NCI-H1105 (cell line): ENCODE results near the gene INPP4B.

ENCODE experiments used
- DNase-seq: peaks from one replicate; lab custom pipeline; 2025; lab: John Stamatoyannopoulos, UW

INPP4B gene

DNA sequence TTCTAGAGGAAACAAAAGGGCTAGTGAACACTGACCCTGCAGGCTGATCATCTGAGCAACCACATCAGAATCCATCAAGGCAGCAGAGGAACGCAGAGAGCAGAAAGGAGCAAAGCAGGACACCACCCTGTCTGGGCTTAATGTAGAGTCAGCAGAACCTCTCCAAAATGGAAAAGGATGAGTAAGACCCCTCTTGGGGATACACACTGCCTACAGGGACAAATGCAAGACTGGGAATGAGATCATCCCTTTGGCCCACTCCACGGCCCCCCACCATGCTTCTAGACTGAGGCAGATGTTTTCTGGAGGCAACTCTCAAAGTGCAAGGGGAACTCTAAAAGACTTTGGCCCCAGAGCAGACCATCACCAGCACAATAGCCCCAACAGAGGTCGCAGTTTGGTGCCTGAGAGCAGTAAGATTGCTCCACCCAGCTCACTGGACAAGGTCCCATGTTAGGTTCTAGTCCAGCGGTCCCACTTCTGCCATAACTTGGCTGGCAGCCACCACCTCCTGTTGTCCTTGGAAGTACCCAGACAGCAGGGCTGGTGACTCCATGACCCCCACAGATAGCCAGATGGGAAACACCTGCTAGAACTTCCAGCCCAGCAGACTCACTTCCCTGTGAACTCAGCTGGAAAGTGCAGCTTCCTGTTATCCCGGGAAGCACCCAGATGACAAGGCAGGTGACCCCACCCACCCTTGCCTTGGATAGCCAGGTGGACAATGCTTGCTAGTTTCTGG lies 372.7 kb downstream of the INPP4B start:
- no peak for DNase-seq

DNA sequence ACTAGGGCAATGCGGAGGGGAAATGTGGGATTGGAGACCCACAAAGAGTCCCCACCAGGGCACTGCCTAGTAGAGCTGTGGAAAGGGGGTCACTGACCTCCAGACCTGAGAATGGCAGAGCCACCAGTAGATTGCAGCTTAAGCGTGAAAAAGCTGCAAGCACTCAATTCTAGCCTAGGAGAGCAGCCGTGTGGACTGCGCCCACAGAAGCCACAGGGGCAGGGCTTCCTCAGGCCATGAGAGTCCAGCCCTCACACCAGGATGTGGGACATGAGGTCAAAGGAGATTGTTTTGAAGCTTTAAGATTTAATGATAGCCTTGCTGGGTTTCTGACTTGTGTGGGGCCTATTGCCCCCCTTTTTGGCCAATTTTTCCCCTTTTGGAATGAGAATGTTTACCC lies 379.0 kb downstream of the INPP4B start:
- DNase-seq: no peak

DNA sequence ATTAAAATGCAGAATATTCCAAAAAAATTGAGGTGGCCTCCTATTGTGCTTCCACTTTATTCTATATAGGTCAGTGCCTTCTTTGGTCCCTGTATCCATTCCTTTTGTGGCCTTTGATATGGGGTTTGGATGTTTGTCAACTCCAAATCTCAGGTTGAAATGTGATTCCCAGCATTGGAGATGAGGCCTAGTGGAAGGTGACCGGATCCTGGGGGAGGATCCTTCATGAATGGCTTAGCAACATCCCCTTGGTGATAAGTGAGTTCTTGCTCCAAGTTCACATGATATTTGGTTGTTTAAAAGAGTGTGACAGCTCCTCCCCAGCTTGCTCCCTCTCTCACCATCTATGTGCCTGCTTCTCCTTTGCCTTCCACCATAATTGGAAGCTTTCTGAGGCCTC lies 380.6 kb downstream of the INPP4B start:
- no peak for DNase-seq

DNA sequence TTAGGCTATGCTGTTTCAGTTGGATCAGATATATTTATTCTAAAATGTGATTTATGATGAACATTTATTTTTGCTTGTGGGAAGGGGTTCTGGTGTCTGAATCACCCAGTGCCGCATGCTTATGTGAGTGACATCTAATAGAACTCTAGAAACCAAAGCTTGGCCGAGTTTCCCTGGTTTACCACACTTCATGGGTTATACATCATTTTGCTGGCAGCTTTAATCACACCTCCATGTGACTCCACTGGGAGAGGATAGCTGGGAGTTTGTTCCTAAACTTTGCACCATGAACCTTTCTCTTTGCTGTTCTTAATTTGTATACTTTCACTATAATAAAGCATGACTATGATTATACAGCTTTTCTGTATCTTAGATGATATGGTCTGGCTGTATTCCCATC lies 382.9 kb downstream of the INPP4B start:
- DNase-seq: no peak

DNA sequence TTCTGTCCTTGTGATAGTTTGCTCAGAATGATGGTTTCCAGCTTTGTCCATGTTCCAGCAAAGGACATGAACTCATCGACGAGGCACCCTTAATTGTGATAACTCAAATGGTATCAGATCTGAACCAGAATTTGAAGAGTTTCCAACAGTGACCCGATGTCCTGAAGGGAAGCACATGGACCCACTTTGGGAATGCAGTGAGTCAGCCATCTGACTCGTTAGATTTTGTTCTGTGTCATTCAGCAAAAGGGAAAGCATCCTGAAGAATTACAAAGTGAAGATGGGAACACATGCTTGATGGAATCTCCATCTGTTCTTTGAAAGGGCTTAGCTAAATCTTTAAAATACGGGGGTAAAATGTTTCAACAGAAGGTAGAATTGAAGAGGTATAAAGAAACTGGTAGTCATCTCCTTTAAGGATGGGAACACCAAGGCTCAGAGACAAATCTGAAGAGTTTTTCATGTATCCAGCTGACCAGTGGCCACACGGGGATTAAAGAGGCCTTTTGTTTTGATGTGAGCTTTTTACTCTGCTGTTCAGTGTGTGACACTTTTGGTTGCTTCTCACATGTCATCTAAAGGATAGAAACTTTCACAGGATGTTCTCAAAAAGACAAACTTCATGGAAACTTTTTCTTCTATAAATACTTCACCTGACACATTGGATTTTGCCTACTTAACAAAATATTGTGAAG lies 393.8 kb downstream of the INPP4B start:
- no peak for DNase-seq

DNA sequence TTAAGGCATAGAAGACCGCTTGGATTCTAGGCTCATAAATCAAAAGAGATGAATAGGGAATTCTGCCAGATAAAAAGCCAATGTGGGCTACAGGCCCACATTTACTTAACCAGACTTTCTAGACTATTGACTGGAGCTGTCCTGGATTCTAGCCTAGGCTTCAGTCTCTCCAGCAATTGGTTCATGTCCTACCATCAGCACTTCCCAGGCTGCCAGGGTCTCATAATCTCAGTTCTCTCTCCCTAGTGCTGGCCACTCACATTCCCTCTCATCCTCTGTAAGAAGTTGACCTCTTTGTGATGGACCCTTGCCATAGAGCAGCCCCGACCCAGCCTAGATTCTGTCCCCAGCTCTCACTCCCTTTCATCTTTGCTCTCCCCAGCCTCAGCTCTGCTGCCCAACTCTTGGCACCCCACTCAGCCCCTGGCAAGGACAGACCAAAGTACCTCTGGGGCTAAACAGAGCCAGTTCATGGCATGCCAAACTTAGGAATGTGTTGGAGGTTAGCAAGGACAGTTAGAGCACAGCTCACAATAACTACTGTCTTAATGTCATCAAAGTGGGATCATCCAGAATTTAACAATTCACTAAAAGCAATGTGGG lies 396.2 kb downstream of the INPP4B start:
- DNase-seq: no peak

DNA sequence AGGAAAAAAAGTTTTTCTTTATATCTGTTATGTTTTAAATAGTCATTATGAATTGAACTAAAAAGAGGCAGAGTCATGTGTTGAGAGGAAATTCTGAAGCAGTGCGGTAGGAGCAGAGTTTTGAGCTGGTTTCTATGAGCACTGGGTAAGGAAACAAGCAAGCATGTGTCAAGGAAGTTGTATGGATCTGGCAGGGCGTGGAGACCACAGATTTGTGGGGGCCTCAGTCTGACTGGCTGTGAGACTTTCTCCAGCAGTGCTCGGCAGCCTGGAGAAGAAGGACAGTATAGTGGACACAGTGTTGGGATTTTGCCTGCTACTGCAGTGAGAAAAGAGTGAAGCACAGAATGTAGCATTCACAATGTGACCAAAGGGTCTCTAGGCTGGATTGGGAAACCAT lies 399.1 kb downstream of the INPP4B start:
- no peak for DNase-seq

DNA sequence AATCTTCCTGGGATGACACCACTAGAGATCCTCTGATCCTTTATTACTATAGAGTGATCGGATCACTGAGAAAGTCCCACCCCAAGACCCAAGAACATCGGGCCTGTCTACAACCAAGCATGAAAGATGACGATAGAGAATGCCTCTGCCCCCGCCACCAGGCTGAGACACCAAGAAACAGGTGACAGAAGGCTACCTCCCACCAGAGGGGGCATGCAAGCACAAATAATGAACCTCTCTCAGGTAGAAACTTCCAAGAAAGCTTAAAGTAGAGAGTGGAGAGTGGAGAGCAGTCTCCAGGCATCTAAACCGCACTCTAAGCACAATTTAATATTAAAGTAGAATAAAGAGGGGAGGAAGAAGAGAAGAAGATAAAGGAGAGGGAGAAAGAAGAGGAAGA lies 402.6 kb downstream of the INPP4B start:
- DNase-seq: no peak

DNA sequence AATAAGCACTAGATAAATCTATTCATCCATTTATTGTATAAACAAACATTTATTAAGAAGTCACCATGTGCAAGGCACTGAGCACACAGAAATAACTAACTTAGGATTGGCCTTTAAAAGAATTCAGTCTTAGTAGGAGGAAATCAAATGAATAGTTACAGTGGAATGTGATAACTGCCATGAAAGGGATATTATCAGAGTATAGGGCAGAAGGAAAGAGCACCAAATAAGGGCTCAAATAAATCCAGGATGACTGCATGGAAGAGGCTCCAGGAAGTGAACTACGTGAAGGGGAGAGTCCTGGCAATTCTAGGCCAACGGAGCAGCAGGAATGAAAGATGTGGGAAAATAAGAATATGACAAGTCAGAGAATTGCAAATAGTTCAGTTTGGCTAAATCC lies 406.0 kb downstream of the INPP4B start:
- DNase-seq: no peak

DNA sequence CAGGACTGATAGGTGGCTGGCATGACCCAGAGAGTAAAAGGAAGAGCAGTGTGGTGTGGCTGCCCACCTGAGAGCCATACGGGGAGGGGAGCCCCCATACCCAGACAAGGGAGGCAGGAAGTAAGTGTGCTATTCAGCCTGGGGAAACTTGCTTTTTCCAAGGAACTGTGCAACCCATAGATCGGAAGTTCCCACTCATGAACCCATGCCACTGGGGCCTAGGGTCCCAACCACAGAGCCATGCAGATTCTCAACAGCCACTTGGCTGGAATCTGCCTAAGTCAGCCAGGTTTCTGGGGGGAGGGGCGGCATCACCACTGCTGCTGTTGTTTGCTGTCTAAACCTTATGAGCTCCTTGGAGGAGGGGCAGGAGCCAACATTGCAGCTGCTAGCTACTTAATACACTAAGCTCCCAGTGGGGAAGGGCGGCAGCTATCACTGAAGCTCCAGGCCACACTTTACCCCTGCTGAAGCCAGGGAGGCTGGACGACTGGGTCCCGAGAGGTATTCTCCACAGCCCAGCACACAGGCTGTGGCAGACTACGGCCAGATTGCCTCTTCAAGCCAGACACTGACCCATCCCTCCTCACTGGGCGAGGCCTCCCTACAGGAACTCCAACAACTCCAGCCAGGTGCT lies 410.4 kb downstream of the INPP4B start:
- no peak for DNase-seq

DNA sequence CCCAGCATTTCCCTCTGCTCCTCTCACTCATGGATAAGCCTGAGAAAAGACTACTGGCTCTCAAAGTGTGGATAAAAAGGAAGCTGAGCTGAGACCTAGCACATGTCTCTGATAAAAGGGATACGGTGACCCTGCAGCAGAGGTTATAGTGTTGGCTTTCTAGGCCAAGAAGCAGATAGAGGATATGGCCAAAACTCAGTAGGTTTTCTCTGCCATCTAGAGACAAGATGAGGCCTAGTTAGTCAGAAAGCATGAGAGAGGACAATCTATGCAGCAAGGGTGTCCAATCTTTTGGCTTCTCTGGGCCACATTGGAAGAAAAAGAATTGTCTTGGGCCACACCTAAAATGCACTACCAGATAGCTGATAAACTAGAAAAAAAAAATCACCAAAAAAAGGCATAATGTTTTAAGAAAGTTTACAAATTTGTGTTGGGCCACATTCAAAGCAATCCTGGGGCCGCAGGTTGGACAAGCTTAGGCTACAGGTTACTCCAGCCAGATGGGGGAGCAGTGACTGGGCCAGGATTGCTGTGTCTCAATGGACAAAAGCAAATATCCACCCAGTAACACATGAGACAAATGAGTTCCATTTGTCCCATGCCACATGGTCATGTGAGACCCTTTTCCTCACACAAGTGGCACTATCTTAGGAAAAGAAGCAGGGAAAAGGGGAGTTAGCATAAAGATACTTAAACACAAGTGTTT lies 411.4 kb downstream of the INPP4B start:
- no peak for DNase-seq

DNA sequence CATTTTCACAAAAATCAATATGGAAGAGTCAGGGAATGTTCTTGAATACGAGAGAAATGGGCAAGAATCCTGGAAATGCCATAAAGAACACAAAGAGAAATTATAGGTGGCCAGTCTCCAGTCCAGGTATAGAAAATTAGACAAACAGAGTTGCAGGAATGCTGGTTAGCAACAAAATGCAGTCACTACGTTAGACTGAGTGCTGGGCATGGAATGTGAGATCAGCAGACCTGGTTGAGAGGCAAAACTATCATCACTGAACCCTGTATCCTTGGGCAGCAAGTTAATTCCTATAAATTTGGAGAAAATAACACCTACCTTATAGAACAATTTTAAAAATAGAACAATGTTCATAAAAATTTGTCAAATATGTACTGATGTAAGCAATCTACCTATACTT lies 417.4 kb downstream of the INPP4B start:
- DNase-seq: no peak

DNA sequence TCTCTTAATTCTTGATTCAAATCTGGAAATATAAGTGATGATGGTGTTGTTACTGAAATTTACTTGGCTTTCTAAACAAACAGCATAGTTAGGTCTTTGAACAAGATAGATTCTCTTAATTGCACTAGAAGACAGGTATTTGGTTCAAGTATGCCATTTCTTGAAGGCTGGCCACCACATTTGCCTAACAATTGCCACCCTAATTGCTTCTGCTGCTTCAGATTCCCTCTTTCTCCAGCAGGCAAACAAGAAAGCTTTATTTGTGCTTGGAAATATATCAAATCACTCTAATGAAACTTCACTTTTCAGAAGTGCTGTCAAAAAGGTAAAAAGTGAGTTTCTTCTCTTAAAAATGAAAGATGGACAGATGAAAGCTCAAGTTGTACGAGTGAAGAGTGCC lies 418.6 kb downstream of the INPP4B start:
- no peak for DNase-seq

DNA sequence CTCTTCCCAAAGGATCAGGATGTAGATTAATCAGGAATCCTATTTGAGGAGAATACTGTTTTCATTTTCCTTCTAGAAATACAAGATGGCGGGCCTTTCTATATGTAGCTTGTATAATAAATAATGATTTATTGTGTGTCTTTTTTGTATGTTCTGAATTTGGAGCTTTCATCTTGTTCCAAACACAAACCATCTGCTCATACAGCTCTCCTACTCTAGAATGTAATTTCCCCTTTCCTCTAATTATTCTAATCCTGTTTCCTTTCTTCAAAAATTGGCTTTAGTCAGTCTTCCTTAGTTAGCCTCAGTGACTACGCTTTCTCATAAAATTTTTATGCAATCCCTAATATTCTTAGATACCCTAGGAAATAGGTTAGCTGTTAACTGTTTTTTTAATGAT lies 422.2 kb downstream of the INPP4B start:
- no peak for DNase-seq

DNA sequence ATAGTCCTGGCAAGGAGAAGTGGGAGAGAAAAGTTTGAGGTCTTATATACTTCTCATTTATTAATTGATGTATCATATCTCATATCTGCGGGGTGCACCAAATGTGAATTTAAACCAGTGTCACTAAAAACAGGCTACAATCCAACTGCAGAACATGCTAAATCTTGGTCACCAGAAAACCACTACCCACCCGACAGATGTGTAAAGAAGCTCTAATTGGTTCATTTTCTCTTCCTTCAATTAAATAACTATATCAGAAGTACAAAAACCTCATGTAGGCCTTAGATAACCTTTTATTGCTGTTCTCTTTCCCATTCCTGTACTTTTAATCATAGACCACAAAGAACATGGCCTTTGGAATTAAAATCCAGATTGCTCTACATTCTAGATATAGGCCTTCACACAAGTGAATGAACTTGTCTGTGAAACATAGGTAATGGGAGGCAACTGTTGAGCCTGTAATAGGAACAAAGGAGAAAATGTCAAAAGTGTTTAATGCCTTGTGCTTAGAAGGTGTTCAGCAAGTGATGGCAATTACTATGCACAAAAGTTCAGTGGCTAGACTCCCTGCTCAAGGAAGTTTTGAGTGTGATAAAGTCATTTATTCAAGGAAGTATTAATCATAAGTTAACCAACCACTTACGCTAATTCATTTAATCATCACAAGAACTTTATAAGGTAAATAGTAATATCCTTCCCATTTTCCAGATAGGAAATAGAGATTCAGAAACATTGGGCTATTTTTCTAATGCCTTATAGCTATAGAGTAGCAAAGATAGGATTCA lies 425.6 kb downstream of the INPP4B start:
- no peak for DNase-seq

DNA sequence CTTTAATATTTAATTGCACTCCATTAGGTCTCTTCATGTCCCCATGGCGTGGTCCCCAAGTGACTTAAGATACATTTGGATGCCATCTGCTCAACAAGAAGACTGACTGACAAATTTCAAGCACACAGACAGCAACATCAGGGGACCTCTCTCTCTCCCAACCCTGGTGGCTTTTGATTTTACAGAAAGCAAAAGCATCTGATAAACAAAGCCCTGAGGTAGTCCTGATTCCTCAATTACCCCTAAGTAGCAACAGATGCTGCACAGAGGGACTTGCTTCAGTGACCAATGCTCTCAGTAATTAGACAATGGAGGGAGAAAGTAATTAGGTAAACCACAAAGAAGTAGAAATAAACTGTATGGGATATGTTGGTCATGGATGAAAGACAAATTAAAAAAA lies 426.4 kb downstream of the INPP4B start:
- no peak for DNase-seq

DNA sequence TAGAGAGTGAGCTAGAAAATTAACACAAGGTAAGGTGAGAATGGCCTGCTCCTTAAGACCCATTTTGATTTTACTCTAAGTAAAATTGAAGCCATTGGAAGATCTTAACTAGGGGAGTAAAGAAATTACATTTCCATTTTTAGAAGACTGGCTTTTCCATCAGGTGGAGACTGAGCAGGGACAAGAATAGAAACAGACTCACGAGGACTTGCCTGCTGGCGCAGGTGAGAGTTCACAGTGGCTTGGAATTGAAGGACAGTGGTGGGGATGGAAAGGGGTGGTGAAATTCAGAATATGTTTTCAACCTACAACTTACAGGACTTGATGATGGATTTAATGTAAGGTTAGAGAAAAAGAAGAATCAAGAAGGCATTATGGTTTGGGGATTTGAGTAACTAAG lies 427.4 kb downstream of the INPP4B start:
- DNase-seq: no peak

DNA sequence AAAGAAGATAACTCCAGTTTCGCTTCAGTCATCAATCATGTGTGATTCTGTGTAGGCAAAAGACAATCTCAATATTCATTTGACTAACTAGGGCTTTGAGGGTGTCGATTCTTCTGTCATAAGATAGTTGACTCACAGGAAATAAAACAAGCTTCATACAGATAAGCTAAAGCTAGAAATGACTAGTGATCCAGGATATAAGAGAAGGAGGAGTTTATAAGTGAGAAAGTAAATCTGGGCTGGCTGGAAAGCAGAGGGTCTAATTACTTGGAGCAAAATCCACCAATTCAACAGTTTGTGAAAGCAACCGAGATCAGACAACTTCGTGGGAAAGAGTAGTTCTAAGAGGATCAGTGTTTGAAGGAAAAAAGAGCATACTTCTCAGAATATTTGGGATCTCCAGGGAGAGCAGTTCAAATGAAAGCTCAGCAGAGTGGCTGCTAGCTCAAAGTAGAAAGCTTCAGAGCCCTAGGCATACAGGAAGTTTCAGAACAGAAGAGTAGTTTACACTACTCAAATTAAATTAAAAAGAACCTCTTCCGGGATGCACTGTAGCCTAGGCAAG lies 429.3 kb downstream of the INPP4B start:
- no peak for DNase-seq

DNA sequence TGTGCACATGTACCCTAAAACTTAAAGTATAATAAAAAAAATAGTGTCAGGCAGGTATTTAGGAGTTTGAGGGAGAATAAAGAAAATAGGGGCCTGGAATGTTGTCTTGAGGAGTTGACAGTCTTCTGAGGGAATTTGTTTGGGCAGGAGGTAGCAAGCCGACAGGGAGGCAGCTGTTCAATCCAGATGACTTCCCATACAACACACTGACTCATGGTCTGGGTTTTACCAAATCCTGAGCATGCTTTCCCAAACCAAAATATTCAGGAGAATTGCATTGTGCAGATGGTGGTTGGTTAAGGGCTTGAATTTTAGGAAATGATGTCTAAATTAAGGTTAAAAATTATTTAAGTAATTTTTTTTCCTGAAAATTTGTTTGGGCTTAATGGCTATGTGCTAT lies 430.0 kb downstream of the INPP4B start:
- no peak for DNase-seq

DNA sequence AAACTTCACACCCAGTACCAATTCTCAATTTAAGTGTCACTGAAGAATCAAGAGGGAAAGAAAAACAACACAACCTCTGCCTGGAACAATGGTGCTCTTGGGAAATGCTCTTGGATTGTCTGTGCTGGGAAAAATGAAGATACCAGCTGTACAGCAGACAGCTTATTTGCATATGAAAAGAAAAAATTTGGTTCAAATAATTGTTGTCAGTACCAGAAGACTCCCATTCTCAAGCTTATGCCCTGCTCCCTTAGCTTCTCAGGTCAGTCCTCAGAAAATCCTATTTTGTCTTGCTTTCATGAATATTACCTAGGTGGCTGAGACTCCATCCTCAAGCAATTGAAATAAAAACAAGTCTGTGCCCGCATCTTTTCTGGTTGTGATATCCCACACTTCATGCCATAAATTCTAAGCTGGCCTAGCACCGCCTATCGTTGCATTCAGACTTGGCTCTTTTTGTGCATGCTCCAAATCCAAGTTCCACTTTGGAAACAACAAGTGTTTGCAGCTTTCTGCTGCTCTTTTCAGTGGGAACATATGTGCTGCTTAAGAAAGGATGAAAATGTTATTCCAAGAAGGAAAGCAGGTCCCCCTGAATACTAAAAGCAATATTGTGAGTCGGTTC lies 431.6 kb downstream of the INPP4B start:
- DNase-seq: no peak

DNA sequence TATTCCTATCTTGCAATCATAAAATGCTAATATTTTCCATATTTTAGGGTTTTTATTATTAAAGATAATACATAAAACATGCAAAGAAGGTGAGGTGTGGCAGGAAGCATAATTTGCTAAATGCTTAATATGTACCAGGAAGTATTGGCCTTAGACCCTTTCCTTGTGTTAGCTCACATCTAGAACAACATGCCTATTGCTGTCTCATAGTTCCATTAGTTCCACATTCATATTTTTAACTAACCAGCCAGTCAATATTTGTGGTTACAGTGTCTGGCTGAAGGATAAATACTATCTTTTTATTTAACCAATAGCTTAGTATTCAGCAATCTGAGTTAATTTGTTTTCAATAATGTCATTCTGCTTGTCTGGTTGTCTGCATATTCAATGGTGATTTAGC lies 432.6 kb downstream of the INPP4B start:
- no peak for DNase-seq
